Measurements from ENCODE around the gene ABCC3. TPM values are rescaled to one million over a fixed set of nuclear protein-coding genes. Genes with fewer than 3 reads are reported as not detected.
"Not testable (repeated sequence)": the region's sequence is repeated elsewhere in the genome, so short reads cannot be mapped to it uniquely, and the experiment has no call there.

Gene ABCC3
- total RNA-seq, 1 donor: 18.1 TPM

DNA sequence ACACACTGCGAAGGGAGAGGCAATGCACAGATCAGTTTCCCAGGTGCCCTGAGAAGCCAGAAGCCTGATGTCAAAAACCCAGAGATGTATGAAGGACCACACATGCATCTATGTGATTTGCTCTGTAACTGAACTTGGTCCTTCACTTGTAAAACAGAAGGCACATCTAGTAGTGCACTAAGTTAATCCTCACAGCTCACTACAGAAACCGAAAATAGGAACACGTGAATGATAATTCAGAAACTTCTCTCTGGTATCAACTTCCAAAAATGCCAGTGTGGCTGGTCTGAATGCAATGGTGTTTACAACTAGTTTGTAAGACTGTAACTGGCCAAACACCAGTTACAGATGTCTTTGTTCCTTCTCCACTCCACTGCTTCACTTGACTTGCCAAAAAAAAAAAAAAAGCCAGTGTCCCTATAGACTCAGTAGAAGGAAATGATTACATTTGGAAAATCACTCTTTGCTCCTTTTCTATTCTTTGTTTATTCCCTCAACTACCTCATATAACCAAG lies 61.7 kb downstream of the ABCC3 start:
- Histone ChIP-seq H3K4me1 (ENCODE audit: insufficient read depth, low read length) (no peaks in the 10 kb centered on the region), H3K4me3 (ENCODE audit: low read length) (no peak overlapping the region), H3K27me3 (ENCODE audit: insufficient read depth, low read length) (no peaks in the 10 kb centered on the region)

DNA sequence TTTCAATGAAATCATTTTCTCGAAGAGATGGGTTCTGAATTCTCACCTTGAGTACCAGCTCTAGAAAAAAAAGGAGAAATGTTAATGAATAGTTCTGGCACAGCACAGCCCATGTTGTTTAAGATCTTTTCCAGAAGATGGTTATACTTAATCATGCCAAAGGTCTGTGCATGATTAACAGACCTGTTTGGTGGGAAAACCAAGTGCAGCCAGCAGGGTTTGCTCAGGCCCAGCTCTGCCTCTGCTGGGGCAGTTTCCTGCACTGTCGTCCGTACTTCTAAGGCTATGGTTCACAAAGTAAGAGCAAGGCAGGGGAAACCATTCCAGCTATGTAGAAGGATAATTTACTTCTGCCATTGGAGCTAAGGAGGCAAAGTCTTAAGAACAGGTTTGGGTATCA lies 62.4 kb downstream of the ABCC3 start:
- H3K4me1 ChIP-seq (ENCODE audit: insufficient read depth, low read length): no peaks in the 10 kb centered on the region
- no peaks in the 10 kb centered on the region for H3K9me3 ChIP-seq (ENCODE audit: low read depth, low read length)
- no peak overlapping the region for H3K4me3 ChIP-seq (ENCODE audit: low read length)
- no peaks in the 10 kb centered on the region for H3K27me3 ChIP-seq (ENCODE audit: insufficient read depth, low read length)

More for the DNA sequence above, 61.7 kb downstream of the ABCC3 start:
- H3K9me3 ChIP-seq (ENCODE audit: low read depth, low read length): no peaks in the 10 kb centered on the region

DNA sequence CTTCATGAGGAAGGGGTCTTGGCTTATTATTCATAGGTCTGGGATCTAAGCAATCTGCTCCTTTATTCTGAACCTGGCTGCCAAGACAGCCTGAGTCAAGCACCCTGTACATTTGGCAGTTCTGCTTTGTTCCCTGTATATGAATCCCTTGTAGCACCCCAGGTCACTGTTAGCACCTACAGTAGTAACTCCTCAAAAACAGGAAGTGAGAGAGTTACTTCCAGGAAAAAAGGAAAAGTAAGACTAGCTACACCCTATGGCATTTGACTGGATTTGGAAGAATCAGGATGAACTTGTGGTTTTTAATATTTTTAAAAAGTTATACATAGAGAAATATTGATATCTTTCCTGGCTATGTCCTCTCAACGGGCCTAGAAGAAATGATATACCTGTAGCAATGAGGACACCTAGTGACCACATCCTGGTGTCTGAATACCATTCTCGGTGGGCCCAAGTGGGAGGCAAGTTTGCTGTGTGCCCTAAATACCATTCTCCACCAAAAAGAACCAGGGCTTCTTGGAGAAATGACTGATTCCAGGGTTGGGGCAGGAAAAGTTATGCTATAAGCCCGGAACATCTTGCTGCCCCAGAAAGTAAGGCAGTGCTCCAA lies 63.1 kb downstream of the ABCC3 start:
- H3K4me1 ChIP-seq (ENCODE audit: insufficient read depth, low read length): peaks cover 4% of the 10 kb centered on the region
- H3K9me3 ChIP-seq (ENCODE audit: low read depth, low read length): no peaks in the 10 kb centered on the region
- no peak overlapping the region for H3K4me3 ChIP-seq (ENCODE audit: low read length)
- H3K27me3 ChIP-seq (ENCODE audit: insufficient read depth, low read length): no peaks in the 10 kb centered on the region

DNA sequence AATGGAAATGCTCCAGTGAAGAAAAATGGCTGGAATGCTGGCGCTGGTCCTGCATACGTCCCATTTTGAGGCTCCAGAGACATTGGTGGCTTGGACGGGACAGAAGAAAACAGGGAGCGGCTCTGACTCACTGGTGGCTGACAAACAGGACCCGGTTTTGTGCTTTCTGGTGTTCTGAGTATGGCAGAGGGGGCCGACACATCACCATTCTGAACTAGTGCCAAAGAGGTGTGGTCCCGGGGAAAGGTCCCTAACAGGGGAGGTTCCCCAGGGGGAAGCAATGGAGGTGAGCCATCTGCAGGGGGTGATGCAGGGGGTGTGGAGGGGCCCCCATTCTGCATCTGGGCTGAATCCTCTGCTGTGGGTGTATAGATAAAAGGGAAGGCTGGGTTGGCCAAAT lies 64.7 kb downstream of the ABCC3 start:
- Histone ChIP-seq H3K4me1 (ENCODE audit: insufficient read depth, low read length) (peaks cover 4% of the 10 kb centered on the region), H3K4me3 (ENCODE audit: low read length) (no peak overlapping the region), H3K9me3 (ENCODE audit: low read depth, low read length) (no peaks in the 10 kb centered on the region), H3K27me3 (ENCODE audit: insufficient read depth, low read length) (no peaks in the 10 kb centered on the region)

DNA sequence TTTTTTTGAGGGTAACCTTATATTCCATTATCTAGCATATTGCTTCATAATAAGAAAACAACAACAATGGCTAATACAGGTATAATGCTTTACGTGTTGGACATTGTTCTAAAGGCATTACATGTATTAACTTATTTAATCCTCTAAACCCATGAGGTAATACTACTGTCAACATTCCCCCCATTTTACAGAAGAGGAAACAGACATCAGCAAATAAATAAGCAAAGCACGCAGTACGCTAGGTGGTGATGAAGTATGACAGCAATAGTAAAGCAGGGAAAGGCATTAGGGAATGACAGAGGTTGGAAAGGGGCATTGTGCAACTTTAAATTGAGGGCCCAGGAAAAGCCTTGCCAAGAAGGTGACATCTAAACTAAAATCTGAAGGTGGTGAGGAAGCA lies 68.5 kb downstream of the ABCC3 start:
- no peak overlapping the region for H3K4me3 ChIP-seq (ENCODE audit: low read length)
- peaks cover 24% of the 10 kb centered on the region for H3K4me1 ChIP-seq (ENCODE audit: insufficient read depth, low read length)
- no peaks in the 10 kb centered on the region for H3K27me3 ChIP-seq (ENCODE audit: insufficient read depth, low read length)
- H3K9me3 ChIP-seq (ENCODE audit: low read depth, low read length): no peaks in the 10 kb centered on the region

DNA sequence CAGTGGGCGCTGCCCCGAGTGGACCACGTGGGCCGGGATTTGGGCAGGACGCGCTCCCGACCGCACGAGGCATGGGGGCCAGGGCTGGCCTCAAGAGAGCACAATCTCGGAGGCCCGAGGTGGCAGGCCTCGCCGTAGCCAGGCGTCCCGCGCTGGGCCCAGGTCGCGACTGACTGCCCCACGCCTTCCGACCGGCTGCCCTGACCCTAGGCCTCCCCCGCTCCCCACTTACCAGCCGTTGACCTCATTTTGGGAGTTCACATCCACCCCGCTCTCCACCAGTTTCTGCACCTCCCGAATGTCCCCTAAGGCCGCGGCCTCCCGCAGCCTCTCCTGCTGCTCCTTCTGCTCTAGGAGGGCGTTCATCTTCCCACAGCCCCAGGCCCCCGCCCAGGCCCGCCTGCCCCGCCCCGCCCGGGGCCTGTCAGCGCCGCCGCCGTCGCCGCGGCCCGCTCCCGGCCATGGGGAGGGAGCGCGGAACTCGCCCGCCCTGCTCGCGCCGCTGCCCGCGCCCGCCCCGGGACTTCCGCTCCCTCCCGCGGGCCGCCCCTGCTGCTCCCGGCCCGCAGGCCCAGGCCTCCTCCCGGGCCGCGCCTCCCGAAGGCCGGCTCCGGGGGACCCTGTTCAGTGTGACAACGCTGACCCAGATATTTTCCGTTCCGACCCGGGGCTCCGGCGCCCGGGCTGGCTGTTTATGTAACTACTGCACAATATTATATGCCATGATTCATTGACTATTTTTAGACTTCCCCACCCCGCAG lies 72.8 kb downstream of the ABCC3 start, which contains the start of gene ANKRD40:
Gene ANKRD40 (minus strand): TSS at position 626 of the 761 bp plus-strand sequence. CDS start 260 bp downstream, at position 366.
- peak within 1 kb of the TSS; percentile 61 for H3K4me3 ChIP-seq (ENCODE audit: low read length)

DNA sequence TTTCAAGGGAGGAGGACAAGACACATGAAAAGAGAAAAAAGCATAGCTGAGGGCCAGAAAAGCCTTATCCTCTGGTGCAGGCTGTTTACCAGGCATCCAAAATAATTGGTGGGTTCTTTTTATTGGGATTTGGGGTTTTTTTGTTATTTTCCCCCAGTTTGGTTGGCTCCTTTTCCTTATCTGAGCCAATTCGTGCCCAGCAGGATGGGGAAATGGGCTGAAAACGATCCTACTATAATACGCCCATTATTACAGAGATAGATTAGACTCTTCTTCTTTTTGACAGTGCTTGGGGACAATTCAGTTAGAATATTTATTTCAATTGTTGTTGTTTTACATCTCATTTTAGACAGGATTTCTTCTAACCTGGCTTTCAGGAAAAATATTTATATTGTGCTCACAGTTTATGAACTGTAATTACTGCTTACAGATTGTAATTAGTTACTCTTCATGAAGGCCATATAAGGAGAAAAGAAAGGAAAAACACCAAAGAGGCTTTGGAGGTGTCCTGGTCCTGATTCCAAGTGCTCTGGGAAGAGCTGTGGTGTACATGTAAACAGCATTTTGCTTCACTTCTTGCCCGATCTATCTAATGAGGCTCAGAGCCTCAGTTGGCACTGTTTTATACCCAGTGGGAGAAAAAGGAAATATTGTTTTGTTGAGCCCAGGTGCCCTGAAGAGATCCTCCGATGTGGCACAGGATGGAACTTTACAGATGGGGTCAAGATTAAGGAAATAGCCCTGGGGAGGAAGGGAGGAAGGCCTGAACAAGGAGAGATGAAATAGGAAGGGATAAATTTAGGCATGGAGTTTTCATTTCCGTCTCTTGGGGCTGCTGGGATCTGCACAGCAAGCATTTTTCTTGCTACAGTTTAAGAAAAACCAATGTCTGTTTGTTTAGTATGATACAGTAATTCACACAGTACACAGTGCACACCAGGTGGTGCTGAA lies 73.6 kb downstream of the ABCC3 start:
- Histone ChIP-seq H3K4me1 (ENCODE audit: insufficient read depth, low read length) (peaks cover 36% of the 10 kb centered on the region), H3K9me3 (ENCODE audit: low read depth, low read length) (no peaks in the 10 kb centered on the region), H3K4me3 (ENCODE audit: low read length) (peak overlapping the region; percentile 61), H3K27me3 (ENCODE audit: insufficient read depth, low read length) (no peaks in the 10 kb centered on the region)

More for the DNA sequence above, 72.8 kb downstream of the ABCC3 start, which contains the start of gene ANKRD40:
- peaks cover 39% of the 10 kb centered on the region for H3K4me1 ChIP-seq (ENCODE audit: insufficient read depth, low read length)
- no peaks in the 10 kb centered on the region for H3K27me3 ChIP-seq (ENCODE audit: insufficient read depth, low read length)
- no peaks in the 10 kb centered on the region for H3K9me3 ChIP-seq (ENCODE audit: low read depth, low read length)

DNA sequence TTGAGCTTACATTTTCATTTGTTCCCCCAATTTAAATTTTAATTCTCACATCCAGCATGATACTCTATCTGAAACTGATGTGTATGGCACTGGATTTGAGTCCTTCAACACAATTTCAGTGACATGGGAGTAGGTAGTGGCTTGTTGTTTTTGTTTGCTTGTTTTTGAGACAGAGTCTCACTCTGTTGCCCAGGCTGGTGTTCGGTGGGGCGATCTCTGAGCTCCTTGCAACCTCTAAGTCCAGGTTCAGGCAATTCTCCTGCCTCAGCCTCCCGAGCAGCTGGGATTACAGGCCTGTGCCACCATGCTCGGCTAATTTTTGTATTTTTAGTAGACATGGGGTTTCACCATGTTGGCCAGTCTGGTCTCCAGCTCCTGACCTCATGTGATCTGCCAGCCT lies 74.4 kb downstream of the ABCC3 start:
- not testable (repeated sequence) for H3K9me3 ChIP-seq (ENCODE audit: low read depth, low read length); H3K4me3 ChIP-seq (ENCODE audit: low read length); H3K27me3 ChIP-seq (ENCODE audit: insufficient read depth, low read length)
- peaks cover 36% of the 10 kb centered on the region for H3K4me1 ChIP-seq (ENCODE audit: insufficient read depth, low read length)

DNA sequence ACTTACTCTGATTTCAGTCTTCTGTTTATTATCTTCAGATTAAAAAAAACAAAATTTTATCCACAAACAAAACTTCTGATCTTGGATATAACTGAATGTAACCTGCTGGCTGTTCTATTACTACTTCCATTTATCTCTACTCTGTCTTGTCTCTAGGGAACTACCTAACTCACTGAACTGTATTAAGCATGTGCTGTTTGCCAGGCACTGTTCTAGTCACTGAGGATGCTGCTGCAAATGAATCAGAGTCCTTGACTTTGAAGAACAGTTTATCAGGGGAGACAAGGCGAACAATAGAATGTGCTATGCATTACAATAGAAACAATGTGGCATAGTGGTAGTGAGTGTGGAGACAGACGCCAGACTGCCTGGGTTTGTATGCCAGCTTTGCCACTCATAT lies 75.3 kb downstream of the ABCC3 start:
- Histone ChIP-seq H3K9me3 (ENCODE audit: low read depth, low read length) (no peaks in the 10 kb centered on the region), H3K27me3 (ENCODE audit: insufficient read depth, low read length) (no peaks in the 10 kb centered on the region)

DNA sequence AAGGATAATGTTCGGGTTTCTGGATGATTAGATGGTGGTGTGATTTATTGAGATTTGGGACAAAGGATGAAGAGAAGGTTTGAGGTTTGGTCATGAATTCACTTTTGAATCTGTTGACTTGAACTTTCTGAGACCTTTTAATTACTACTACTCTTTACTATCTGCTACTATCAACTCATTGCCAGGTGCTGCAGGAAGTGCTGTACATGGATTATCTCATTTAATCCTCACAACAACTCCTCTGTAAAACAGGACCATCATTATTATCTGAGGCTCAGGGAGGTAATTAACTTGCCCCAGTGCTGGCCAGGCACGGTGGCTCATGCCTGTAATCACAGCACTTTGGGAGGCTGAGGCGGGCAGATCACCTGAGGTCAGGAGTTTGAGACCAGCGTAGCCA lies 76.0 kb downstream of the ABCC3 start:
- Histone ChIP-seq H3K4me1 (ENCODE audit: insufficient read depth, low read length) (peaks cover 38% of the 10 kb centered on the region), H3K9me3 (ENCODE audit: low read depth, low read length) (no peaks in the 10 kb centered on the region), H3K4me3 (ENCODE audit: low read length) (no peak overlapping the region), H3K27me3 (ENCODE audit: insufficient read depth, low read length) (no peaks in the 10 kb centered on the region)

More for the DNA sequence above, 75.3 kb downstream of the ABCC3 start:
- H3K4me3 ChIP-seq (ENCODE audit: low read length): no peak overlapping the region
- peaks cover 36% of the 10 kb centered on the region for H3K4me1 ChIP-seq (ENCODE audit: insufficient read depth, low read length)

DNA sequence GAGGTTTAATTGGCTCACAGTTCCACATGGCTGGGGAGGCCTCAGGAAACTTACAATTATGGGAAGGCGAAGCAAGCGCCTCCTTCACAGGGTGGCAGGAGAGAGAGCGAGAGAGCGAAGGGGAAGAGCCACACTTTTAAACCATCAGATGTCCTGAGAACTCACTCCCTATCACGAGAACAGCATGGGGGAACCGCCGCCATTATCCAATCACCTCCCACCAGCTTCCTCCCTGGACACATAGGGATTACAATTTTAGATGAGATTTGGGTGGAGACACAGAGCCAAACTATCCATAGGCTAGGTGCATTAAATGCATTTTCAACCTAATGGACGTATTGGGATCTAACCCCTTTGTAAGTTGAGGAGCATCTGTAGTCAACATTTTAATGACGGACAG lies 78.0 kb downstream of the ABCC3 start:
- H3K4me1 ChIP-seq (ENCODE audit: insufficient read depth, low read length): peaks cover 42% of the 10 kb centered on the region
- no peaks in the 10 kb centered on the region for H3K27me3 ChIP-seq (ENCODE audit: insufficient read depth, low read length)
- no peak overlapping the region for H3K4me3 ChIP-seq (ENCODE audit: low read length)
- no peaks in the 10 kb centered on the region for H3K9me3 ChIP-seq (ENCODE audit: low read depth, low read length)

DNA sequence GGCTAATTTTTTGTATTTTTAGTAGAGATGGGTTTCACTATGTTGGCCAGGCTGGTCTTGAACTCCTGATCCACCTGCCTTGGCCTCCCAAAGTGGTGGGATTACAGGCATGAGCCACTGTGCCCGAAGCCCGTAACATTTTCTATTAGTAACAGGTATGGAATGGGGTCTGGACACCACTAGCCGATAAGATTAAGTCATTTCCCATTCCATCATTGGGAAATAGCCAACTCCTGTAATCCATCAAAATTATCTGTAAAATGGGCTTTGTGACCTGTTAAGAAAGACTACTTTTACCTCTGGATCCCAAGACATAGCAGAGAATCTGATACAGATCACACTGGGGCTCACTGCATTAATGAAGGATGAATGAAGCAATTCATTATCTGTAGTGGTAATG lies 80.8 kb downstream of the ABCC3 start:
- Histone ChIP-seq H3K9me3 (ENCODE audit: low read depth, low read length) (no peaks in the 10 kb centered on the region), H3K4me3 (ENCODE audit: low read length) (no peak overlapping the region), H3K27me3 (ENCODE audit: insufficient read depth, low read length) (no peaks in the 10 kb centered on the region), H3K4me1 (ENCODE audit: insufficient read depth, low read length) (peaks cover 30% of the 10 kb centered on the region)

DNA sequence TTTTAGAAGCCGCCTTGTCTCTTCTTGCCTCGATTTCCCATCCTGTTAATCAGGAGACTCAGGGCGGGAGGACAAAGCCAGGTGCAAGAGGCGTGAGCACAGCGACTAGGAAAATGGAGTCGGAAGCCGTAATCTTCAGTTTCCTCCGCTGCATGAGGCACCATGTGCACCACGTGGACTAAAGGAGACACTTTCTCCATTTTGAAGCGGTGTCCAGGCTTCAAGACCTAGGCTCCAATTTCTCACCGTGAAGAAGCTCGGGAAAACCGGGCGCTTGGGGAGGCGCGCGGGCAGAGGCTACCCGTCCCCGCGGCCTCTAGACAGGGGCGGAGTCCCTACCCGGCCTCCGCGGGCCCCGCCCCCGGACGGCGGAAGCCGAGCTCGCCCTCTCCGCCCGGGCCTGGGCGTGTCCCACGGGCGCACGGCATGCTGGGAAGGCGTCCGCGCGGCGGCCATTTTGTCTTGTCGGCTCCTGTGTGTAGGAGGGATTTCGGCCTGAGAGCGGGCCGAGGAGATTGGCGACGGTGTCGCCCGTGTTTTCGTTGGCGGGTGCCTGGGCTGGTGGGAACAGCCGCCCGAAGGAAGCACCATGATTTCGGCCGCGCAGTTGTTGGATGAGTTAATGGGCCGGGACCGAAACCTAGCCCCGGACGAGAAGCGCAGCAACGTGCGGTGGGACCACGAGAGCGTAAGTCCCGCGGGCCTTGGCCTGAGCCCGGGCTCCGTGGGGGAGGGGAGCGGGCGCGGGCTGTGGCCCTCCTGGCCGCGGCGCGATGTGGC lies 84.7 kb downstream of the ABCC3 start, which contains the start of gene LUC7L3:
Gene LUC7L3 (plus strand): TSS at position 460 of the 780 bp plus-strand sequence. CDS start 130 bp downstream, at position 590.
- H3K4me1 ChIP-seq (ENCODE audit: insufficient read depth, low read length): peaks cover 62% of the 10 kb centered on the region
- H3K4me3 ChIP-seq (ENCODE audit: low read length): peak within 1 kb of the TSS; percentile 97

More for the DNA sequence above, 84.7 kb downstream of the ABCC3 start, which contains the start of gene LUC7L3:
- Histone ChIP-seq H3K9me3 (ENCODE audit: low read depth, low read length) (no peaks in the 10 kb centered on the region), H3K27me3 (ENCODE audit: insufficient read depth, low read length) (no peaks in the 10 kb centered on the region)
